ACC112 (cell line): ENCODE results near the gene FAM124A.
A peak's percentile ranks its signal among the peaks of the same experiment; 100 is the strongest.
"Not testable (repeated sequence)": the region's sequence is repeated elsewhere in the genome, so short reads cannot be mapped to it uniquely, and the experiment has no call there.

ENCODE experiments used
- H2AFZ ChIP-seq: fragments of 200-600 bp; sonication (generic); one replicate; pipeline ENCODE4 v1.6.0; 2017; ENCODE audit warnings: antibody characterized with exemption, low read length; ENCODE audit not compliant: unreplicated experiment
- H3K27ac ChIP-seq: fragments of 200-600 bp; sonication (generic); 2 replicates; pipeline ENCODE4 v1.5.1; 2014; ENCODE audit warnings: low read depth, mild to moderate bottlenecking, antibody characterized with exemption, low read length, moderate library complexity
- H3K27me3 ChIP-seq: fragments of 200-600 bp; sonication (generic); 2 replicates; pipeline ENCODE4 v1.6.1; 2014; ENCODE audit warnings: mild to moderate bottlenecking, antibody characterized with exemption, low read length, moderate library complexity, mixed read lengths; ENCODE audit not compliant: insufficient read depth
- H3K36me3 ChIP-seq: fragments of 200-600 bp; sonication (generic); 2 replicates; pipeline ENCODE4 v1.6.1; 2016; ENCODE audit warnings: mild to moderate bottlenecking, antibody characterized with exemption, low read length, moderate library complexity, mixed read lengths; ENCODE audit not compliant: insufficient read depth
- H3K4me1 ChIP-seq: fragments of 200-600 bp; sonication (generic); one replicate; pipeline ENCODE4 v1.6.1; 2016; ENCODE audit warnings: low read length, mixed read lengths; ENCODE audit not compliant: insufficient read depth, unreplicated experiment, control insufficient read depth
- H3K4me3 ChIP-seq: fragments of 200-600 bp; sonication (generic); 2 replicates; pipeline ENCODE4 v1.5.1; 2014; ENCODE audit warnings: mild to moderate bottlenecking, low read depth, low read length
- H3K79me2 ChIP-seq: fragments of 200-600 bp; sonication (generic); one replicate; pipeline ENCODE4 v1.6.0; 2016; ENCODE audit warnings: low read length; ENCODE audit not compliant: control insufficient read depth, unreplicated experiment, insufficient read depth

Gene FAM124A

DNA sequence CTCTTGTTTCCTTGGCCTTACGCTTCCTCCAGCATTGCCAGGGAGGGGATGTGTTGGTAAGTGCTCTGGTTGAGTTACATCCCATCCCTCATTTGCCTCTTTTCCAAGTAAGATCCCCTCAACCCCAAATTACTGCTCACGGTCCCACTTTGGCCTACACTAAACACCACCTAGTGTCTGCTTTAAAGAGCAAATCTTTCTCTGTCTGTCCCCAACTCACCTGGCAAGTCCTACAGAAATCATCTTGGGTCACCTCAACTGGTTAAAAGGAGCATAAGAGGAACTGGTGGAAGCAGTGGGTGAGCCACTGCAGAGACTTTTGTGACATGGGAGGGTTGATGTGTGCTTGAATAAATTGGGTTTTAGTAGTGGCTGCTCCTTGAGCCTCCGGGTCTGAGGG lies 62.1 kb downstream of the FAM124A start:
- Histone ChIP-seq H3K4me3 (no peak overlapping the region), H3K79me2 (no peaks in the 10 kb centered on the region), H3K36me3 (no peaks in the 10 kb centered on the region), H3K27ac (no peak overlapping the region), H3K27me3 (no peaks in the 10 kb centered on the region), H3K4me1 (no peaks in the 10 kb centered on the region), H2AFZ (no peak overlapping the region)

DNA sequence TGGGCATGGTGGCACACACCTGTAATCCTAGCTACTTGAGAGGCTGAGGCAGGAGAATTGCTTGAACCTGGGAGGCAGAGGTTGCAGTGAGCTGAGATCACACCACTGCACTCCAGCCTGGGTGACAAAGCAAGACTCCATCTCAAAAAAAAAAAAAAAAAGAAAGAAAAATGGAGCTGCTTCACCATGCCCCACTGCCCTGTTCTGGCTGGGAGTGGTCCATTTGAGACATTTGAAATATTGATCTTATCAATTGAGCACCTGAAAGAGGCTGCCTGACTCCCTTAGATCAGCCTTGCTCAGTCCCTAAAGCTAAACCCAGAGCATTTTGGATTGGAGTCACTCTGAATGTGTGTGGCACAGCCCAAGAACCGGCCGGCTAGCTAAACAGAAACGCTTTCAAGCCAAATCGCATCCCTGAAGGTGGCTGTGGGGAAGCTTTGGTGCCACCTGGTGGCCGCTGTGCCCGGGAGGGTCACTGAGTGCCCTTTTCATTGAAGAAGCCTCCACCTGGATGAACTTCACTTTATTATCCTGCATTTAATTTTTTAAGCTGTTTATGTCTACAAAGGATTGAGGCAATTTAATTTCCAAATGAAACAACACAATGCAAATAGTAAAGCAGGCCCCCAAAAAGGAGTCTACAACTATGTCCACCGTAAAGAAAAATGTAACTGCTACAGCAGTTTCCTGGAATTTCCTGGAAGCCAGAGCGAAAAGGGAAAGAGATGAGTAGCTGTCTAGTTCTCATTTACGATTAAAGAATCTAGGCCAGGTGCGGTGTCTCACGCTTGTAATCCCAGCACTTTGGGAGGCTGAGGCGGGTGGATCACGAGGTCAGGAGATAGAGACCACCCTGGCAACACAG lies 64.2 kb downstream of the FAM124A start:
- H2AFZ ChIP-seq = no peak overlapping the region
- no peaks in the 10 kb centered on the region for H3K36me3 ChIP-seq
- H3K79me2 ChIP-seq = no peaks in the 10 kb centered on the region
- H3K27me3 ChIP-seq = no peaks in the 10 kb centered on the region
- no peak overlapping the region for H3K27ac ChIP-seq
- no peak overlapping the region for H3K4me3 ChIP-seq
- H3K4me1 ChIP-seq = no peaks in the 10 kb centered on the region

DNA sequence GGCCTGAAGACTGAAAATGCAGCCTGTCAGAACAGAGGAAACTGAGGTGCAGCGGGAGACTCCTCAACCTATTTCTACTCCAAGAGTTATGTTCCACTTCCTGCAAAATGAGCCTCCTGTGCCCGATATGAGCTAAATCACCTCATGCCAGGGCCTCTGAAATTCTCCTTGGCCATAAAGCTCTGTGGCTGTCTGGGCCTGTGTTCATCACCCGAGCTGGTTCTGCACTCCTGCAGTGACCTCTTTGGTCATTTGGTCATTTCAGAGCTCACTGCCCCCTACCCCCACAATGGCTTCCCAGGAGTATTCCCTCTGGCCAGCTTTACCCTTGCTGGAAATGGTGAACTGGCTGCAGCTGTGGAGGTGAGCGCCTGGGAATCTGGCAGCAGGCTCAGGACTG lies 65.6 kb downstream of the FAM124A start:
- no peak overlapping the region for H2AFZ ChIP-seq
- H3K36me3 ChIP-seq = no peaks in the 10 kb centered on the region
- H3K4me3 ChIP-seq = no peak overlapping the region
- H3K79me2 ChIP-seq = no peaks in the 10 kb centered on the region
- H3K27me3 ChIP-seq = no peaks in the 10 kb centered on the region
- peaks cover 7% of the 10 kb centered on the region for H3K4me1 ChIP-seq
- H3K27ac ChIP-seq = no peak overlapping the region

DNA sequence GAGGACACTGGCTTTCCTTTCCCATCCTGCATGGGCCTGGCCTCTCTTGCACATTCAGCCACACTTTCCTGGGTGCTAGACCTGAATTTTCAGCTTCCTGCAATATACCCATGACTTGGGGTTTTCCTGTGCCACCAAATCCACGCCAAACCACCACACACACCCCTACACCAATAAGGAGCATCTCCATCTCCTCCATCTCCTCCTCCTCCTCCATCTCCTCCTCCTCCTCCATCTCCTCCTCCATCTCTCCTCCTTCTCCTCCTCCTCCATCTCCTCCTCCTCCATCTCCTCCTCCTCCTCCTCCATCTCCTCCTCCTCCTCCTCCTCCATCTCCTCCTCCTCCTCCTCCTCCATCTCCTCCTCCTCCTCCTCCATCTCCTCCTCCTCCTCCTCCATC lies 66.1 kb downstream of the FAM124A start:
- not testable (repeated sequence) for H3K4me3 ChIP-seq, H3K27me3 ChIP-seq, H3K4me1 ChIP-seq, H3K79me2 ChIP-seq, H3K36me3 ChIP-seq, H3K27ac ChIP-seq, H2AFZ ChIP-seq

DNA sequence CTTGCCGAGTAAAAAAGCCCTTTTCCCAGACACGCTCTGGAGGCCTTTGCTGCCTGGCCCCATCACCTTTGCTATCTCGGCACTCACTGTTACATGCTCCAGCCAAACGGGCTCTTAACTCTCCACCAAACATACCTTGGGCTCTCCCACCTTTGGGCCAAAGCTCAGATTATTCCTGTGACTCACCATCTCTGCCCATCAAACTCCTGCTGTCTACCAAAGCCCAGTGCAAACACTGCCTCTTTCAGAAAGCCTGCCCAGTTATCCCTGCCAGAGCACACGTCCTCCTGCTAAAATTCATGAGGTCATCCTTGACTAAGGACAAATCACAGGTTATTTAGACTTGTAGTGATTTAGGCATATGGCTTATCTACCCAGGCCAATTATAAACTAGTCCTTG lies 69.1 kb downstream of the FAM124A start:
- Histone ChIP-seq H3K36me3 (no peaks in the 10 kb centered on the region), H3K4me3 (no peak overlapping the region), H3K4me1 (peaks cover 7% of the 10 kb centered on the region), H2AFZ (no peak overlapping the region), H3K27ac (no peak overlapping the region), H3K79me2 (no peaks in the 10 kb centered on the region), H3K27me3 (no peaks in the 10 kb centered on the region)

DNA sequence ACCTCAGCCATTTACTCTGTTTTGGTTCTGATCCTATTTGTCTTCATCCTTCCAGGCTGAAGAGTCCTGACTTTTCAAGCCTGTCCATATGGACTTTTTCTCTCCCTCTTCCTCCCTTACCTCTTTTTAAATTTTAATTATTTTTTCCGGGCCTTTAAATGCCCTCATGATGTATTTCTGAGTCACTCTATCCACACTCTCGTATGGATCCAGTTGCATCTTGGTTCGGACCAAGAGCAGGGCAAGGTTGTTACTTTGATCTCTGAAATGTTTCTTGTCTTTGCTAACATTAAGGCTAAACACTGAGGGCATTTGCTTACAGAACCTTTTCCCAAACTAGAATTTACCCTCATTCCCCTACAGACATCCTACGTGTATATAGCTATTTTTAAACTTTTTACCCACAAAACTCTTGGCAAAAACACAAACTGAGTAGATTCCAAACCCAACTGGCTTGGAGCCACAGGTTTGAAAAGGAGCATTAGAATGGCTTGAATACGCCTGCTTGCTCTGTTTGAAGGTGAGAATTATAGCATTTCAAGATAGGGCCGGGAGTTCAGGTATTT lies 69.9 kb downstream of the FAM124A start:
- H3K79me2 ChIP-seq = no peaks in the 10 kb centered on the region
- H3K4me1 ChIP-seq = peaks cover 7% of the 10 kb centered on the region
- no peaks in the 10 kb centered on the region for H3K36me3 ChIP-seq
- H3K27ac ChIP-seq = no peak overlapping the region
- peak overlapping the region; percentile 28 for H2AFZ ChIP-seq
- no peak overlapping the region for H3K4me3 ChIP-seq
- no peaks in the 10 kb centered on the region for H3K27me3 ChIP-seq

DNA sequence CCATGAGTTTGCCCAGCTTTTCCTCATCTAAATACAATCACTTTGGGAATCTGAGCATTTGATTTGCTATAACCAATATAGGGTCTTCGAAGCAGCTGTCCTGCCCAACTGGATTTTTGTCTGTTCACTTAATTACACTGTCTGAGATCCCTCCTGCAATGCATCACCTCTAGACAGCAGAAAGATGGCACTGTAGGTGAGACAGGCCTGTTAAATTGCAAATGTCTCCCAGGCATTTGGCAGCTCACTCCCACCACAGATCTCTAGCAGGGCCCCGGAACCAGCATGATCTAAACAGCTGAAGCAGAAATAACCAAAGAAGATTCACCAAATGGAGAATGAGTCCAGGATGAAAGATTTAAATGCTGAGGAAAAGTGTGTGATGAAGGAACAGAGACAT lies 75.4 kb downstream of the FAM124A start:
- H3K79me2 ChIP-seq = no peaks in the 10 kb centered on the region
- H2AFZ ChIP-seq = no peak overlapping the region
- H3K27me3 ChIP-seq = no peaks in the 10 kb centered on the region
- H3K4me3 ChIP-seq = no peak overlapping the region
- peaks cover 1% of the 10 kb centered on the region for H3K4me1 ChIP-seq
- H3K36me3 ChIP-seq = no peaks in the 10 kb centered on the region
- H3K27ac ChIP-seq = no peak overlapping the region

DNA sequence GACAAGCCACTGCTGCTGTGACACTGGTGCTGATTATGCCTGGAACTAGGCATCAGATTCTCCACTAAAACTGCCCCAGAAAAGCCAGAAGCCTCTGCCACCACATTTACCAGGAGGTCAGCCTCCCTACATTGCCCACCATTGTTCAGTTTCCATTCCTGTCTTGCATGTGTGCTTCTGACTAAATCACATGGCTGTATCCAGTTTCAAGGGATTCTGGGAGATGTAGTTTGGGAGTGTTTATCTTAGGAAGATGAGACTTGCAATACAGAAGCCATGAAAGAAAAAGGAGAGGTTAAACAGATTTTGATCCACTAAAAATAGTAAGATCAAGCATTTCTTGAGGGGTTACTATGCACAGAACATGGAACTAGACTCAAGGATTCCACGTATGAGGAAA lies 76.6 kb downstream of the FAM124A start:
- no peak overlapping the region for H3K4me3 ChIP-seq
- H3K27ac ChIP-seq = no peak overlapping the region
- H3K36me3 ChIP-seq = no peaks in the 10 kb centered on the region
- no peaks in the 10 kb centered on the region for H3K4me1 ChIP-seq
- H3K79me2 ChIP-seq = no peaks in the 10 kb centered on the region
- H3K27me3 ChIP-seq = no peaks in the 10 kb centered on the region
- H2AFZ ChIP-seq = no peak overlapping the region

DNA sequence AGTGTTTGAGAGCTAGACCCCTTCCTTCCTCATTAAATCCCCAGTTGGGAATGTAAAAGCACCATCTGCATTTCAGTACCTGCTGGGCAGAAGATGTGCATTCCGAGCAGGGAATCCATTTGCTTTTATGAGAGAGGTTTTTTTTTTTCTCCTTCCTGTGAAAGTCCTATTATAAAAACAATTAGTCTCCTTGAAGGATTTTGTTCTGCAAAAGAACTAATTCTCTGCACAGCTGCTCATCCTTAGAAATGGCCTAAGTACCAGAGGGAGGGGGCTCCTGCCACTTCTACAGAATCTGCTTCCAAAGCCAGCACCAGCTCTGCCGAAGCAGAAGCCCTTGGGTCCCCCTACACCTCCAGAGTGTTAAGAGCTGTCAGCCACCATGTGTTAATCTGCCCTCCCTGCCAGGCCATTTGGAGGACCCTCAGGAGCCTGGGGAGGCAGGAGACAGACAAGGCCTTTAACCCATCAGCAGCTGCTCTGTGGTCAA lies 80.9 kb downstream of the FAM124A start:
- H3K27ac ChIP-seq = no peak overlapping the region
- no peak overlapping the region for H3K4me3 ChIP-seq
- H3K36me3 ChIP-seq = no peaks in the 10 kb centered on the region
- H3K4me1 ChIP-seq = peaks cover 5% of the 10 kb centered on the region
- no peaks in the 10 kb centered on the region for H3K79me2 ChIP-seq
- no peaks in the 10 kb centered on the region for H3K27me3 ChIP-seq
- H2AFZ ChIP-seq = no peak overlapping the region

DNA sequence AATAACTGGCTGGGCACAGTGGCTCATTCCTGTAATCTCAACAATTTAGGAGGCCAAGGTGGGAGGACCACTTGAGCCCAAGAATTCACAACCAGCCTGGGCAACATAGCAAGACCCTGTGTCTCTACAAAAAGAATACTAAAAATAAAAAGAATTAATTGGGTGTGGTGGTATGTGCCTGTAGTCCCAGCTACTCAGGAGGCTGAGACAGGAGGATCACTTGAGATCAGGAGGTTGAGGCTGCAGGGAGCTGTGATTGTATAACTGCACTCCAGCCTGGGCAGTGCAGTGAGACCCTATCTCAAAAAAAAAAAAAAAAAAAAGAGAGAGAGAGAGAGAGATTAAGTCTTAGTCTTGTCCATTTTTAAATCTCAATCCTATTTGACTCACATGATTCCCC lies 81.7 kb downstream of the FAM124A start:
- Histone ChIP-seq H2AFZ (no peak overlapping the region), H3K4me3 (no peak overlapping the region), H3K27me3 (no peaks in the 10 kb centered on the region), H3K4me1 (peaks cover 5% of the 10 kb centered on the region), H3K27ac (no peak overlapping the region), H3K79me2 (no peaks in the 10 kb centered on the region), H3K36me3 (no peaks in the 10 kb centered on the region)
